ENCODE results near the gene ALKBH4. TPM values are rescaled to one million over a fixed set of nuclear protein-coding genes. Genes with fewer than 3 reads are reported as not detected.

The ALKBH4 gene
- total and polyA plus RNA-seq, 2 of the 8 experiments (the other 6 are each of a cell fraction or from before 2014, with no cell fraction given): 10.2 to 16.6 TPM

- no peak for TF ChIP-seq CHD7 (IDR thresholded peaks at IDR 0.05; ENCODE audit: insufficient replicate concordance, low read length)
- TF ChIP-seq JUND (IDR thresholded peaks at IDR 0.05; ENCODE audit: low read length): no peak
- no peak for TF ChIP-seq CHD1 (IDR thresholded peaks at IDR 0.05; ENCODE audit: low read depth, low read length)
Observed at GRCh38 chr7:102460467-102460866, 4.2 kb downstream of the ALKBH4 start (continued).
